Stimulated activated CD8-positive, alpha-beta memory T cell treated with anti-CD3 and anti-CD28 coated beads, Interleukin-15, amount 100 ng/mL, for 48 hours (primary cell): ENCODE results near the gene CDRT4.
"Not testable (repeated sequence)": the region's sequence is repeated elsewhere in the genome, so short reads cannot be mapped to it uniquely, and the experiment has no call there.

Experiments
- DNase-seq, 2 donors: peaks; one replicate each; pipeline ENCODE4 v3.0.0-alpha.2; 2020; ENCODE audit warnings: low read depth in 2 of 2

CDRT4 gene

DNA sequence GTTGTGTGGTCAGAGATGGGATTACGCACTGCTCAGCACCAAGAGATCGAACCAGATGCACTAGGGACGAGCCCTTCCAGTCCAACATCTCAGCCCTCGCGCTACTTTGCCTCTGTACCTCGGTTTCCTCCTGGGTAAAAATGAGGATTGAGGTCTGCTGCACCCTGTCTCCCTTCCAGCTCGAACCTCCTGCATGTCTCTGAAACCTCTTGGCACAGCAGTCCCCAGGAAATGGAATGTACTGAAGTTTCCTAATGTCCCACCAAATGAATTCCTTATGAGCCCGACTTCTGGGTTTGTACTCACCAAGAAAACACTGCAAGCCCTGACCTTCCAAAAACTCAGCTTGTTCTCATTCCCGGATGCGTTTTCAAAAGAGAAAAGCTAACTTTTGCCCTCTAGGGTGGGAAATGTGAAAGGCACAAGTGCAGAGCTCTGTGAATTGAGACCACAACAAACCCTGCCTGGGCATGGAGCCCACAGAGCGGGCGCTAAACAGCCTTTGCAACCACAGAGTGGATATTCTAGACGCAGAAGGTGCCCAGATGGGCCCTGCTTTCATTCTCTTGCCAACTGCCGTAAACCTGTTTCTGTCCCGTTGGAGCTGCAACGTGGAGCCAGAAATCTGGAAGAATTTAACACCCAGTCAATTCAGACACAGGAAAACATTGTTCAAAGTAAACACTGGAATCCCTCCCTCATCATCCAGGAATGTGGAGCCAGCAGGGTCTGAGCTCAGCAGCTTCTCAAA lies 10.3 kb downstream of the CDRT4 start:
- no peak for DNase-seq

DNA sequence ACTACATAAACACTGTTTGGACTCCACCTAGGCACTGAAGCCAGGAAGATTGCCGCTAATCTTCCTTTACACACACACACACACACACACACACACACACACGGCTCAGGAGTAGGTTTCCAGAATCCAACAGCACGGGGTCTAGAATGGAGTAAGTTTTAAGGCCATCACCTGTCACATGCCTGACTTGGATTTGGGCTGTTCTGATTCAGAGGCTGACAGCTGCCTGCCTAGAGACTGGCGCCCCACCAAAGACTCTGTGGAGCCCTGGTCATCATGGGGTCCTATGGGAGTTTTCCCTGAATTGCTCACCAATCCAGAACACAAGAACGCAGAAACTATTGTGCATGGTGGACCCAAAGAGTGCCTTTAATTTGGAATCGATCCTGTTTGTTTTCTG lies 10.9 kb downstream of the CDRT4 start:
- DNase-seq, result no peak

DNA sequence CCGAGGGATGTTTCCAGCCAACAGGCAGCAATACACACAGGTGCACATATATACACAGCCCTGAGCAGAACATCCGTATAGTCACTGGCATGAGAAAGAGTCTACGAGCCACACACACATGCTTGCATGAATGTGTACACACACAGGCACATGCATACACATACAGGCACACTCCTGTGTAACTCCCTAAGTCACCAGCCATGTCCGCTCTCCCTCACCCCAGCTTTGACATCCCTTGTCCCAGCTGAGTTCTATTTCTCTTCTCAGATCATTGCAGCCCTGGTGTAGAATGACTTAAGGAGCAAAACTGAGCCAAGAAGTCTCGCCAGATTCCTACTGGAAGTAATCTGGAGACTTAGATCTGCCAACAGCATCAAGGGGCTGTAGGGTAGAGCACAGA lies 13.1 kb downstream of the CDRT4 start:
- no peak for DNase-seq

DNA sequence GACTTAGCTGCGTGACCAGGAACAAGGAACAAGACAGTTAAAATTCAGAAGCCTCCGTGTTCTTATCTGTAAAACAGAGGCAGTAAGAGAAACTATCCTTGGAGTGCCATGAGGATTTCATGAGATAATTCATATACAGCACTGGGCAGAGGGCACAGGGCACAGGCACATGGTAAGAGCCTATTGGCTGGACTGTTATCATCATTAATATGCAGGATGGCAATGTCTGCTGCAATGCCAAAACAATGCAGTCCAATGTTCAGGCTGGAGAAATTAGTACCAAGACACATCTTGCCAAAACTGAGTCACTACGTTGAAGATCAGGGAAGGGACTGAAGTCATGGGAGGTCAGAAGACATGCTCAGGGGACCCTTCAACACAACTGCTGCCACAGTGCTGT lies 13.6 kb downstream of the CDRT4 start:
- no peak for DNase-seq

DNA sequence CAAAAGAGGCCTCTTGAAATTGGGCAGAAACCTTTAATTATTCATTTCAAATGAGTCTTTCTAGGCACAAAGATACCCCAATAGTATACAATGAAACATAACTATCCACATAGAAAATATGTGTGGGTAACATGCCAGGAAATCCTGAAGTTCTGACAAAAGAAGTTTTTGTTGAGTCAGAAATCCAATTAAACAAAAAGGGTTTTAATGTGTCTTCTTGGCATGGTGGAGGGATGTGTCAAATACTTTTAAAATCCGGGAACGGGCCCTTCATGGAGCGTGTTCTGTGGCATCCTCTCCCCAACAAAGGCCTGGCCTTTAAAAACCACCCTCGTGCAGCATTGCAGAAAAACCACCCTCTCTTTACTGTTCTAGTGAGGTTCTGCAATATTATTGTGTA lies 14.2 kb downstream of the CDRT4 start:
- no peak for DNase-seq

DNA sequence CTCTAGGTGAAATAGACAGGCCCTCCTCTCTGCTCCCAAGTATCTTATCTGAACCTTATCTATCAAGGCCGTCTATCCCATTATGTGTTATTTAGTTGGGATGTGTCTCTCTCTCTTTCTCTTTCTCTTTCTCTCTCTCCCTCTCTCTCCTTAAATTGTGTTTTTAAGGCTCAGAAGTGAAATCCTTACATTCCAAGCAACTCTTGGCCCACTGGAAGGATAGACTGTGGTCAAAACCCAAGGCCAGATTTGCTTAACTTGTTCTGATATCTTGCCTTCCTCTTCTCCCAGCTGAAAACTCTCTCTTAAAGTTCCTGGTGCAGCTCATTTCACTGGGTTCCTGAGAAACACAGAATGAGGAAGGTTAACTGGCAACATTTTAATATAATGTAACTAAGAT lies 14.7 kb downstream of the CDRT4 start:
- DNase-seq, result no peak

DNA sequence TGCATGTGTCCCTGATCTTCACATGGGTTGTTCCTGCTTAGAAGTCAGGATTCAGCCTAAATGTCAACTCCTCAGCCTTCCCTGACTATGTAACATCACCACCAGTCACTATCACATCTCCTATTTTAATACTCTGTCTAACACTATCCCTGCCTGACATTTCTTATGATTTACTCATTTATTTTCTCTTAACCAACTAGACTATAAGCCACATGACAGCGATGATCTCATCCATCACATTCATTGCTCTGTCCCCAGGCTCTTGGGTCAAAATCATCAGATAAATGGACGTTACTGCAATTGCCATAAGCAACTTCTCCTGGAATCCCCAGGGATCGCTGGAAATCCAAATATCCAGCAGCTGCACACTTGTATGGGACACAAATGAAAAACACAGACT lies 15.7 kb downstream of the CDRT4 start:
- DNase-seq, result no peak

DNA sequence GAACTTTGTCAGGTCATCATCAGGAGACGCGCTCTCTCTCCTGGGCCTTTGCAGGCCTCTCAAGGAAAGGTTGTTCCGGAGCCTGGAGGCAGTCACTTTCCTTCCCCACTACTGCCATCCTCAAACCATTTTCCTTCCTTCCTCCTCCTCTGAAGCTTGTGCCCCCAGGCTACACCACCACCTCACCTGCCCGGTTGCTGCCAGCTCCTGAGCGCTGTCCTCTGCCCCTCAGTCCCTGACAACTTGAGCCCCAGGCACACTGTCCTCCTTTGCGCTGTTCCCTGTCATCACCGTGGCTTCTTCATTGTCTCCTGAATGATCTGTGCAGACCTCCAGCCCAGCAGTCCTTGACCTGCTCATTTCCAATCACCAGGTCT lies 18.9 kb downstream of the CDRT4 start:
- no peak for DNase-seq

DNA sequence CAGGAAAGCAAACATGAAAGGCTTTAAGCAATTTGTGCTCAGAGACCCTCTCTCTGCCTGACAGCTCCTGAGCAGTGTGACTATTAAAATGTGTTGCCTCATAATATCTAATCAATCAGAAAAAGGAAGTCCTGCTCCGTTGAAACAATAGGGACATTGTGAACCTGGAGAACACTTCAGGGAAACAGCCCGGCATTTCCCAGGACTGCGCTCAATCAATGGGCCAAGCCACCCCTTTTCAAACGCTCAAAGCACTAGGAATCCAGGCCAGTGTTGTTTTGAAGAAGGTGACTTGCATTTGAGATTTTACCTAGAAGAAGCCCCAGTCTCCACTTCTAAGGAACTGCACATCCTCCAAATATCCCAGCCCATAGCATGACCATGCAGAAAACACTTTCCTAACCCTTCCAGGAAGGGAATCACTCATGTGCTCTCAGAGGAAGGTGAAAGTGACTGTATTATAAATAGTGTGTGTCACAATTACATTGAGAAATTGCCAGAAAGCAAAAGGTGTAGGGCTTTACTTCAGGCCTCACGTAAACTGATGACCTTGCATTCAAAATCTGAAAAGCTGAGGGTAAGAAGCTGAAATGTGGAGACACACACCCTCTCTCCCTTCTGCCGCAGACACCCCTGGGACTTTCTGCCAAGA lies 19.4 kb downstream of the CDRT4 start:
- DNase-seq, result no peak

DNA sequence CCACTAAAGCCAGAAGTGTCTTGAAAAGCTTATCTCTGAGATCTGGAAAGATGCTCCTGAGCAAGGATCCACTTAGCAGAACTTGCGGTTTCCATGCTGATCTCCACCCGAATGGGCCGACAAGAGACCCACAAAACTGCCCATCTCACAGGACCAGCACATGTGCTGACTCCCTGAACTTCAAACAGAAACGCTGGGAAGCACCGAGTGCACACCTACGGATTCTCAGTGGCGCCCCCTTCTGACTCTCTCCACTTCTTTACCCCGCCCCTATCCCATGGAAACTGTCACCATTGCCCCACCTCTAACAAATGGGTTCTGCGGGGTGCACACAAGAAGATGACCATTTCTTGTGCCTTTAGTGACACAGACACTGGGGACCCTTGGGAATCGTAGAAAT lies 21.4 kb downstream of the CDRT4 start:
- no peak for DNase-seq

DNA sequence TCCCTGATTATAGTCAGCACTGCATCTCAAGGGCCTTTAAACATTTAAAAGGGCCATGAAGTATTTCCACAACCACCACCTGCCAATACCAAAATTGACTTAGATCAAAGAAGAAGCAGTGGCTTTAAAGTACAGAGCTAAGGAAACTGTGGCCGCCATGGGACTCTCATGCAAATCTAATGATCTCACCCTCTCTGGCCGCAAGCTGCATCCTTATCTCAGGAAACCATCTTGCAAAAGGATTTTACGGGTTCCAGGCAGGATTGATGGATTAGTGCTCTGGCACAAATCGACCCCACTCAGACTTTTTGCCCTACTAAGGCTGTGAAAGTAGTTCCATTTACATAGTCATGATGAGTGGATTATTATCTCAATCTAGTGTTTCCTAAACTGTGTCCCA lies 22.6 kb downstream of the CDRT4 start:
- no peak for DNase-seq

DNA sequence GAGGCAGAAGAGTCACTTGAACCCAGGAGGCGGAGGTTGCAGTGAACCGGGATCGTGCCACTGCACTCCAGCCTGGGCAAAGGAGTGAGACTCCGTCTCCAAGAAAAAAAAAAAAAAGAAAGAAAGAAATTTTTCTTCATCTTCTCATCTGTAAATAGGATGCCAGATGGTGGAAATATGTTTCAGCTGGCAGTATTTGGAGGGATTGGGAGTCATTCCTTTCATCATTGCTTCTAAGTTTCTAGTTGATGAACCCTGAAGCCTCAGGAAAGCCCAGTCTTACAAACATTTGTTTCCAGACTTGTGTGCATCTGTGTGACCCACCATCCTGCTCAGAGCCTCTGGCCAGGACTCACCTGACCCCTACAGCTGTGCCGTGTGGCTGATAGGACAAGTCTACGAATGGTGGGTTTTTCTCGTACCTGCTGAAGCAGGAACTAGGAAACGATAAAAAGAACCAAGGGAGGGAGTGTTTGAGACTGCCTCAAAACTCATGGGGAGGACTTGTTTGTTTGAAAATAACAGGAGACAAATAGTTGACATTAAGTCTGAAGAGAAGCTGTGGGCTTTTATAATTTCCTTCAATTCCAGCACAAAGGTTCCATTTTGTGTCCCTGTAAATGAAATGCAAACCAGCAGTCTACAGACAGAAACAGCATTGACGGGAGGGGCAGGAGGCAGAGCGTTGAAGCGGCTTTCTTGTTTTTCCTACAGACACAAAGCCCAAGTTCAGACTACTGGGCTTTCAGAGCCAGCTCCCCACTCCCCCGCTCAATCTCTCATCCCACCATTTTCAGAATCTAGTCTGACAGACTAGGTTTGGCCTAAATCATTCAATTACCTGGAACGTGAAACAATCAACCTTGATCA lies 24.9 kb downstream of the CDRT4 start:
- no peak for DNase-seq

DNA sequence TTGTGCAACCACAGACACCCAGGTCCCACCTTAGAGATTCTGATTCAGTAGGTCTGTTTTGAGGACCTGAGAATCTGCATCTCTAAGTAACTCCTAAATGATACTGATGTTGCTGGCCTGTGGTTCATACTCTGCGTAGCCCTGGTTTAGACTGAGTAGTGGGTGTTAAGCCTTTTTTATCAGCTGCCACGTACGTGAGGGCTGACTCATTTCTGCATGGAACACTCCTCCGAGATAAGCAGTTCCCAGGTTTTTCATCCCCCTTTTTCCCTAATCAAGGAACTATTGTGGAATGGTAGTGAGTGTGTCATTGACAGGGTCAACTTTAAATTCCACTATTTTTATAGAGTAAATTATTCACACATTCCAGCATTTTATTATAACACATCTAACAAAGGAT lies 26.1 kb downstream of the CDRT4 start:
- no peak for DNase-seq

DNA sequence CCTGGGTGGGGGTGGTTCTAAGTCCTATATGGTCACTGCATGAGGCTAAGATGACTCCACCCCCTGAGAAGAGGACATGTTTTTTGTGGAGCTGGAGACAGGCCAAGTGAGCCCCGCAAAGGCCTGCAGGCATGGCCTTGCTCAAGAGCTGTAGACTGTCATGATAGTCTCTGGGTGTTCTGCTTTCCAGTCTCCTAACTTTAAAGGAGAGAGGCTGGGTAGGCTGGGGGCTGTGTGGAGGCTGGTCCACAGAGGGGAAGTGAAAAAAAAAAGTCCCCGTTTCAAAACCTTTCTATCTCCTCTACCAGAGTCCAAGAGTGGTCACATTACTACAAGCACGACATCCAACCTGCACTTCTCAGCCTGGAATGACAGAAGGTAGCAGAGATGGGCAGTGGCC lies 27.1 kb downstream of the CDRT4 start:
- DNase-seq, result no peak

DNA sequence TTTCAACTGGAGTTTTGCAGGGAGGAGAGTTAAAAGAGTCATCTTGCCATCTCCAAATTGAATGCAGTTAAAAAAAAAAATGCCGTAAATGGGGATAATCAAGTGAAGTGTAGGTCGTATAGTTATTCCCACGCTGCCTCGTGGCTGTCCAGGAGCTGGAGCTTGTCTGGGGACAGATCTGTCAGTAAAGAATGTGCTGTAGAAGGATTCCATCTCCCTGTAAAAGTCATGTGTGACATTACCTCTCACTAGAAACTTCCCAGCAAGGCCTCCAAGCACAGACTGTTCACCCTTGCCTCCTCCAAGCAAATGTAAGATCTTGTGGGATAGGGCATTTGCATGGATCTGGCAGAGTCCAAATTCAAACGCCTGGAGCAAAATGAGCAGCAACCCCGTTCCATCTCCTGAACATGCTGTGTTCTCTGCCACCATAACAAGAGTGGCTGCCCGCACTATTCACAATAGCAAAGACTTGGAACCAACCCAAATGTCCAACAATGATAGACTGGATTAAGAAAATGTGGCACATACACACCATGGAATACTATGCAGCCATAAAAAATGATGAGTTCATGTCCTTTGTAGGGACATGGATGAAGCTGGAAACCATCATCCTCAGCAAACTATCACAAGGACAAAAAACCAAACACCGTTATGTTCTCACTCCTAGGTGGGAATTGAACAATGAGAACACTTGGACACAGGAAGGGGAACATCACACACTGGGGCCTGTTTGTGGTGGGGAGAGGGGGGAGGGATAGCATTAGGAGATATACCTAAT lies 28.0 kb downstream of the CDRT4 start:
- DNase-seq, result not testable (repeated sequence)

DNA sequence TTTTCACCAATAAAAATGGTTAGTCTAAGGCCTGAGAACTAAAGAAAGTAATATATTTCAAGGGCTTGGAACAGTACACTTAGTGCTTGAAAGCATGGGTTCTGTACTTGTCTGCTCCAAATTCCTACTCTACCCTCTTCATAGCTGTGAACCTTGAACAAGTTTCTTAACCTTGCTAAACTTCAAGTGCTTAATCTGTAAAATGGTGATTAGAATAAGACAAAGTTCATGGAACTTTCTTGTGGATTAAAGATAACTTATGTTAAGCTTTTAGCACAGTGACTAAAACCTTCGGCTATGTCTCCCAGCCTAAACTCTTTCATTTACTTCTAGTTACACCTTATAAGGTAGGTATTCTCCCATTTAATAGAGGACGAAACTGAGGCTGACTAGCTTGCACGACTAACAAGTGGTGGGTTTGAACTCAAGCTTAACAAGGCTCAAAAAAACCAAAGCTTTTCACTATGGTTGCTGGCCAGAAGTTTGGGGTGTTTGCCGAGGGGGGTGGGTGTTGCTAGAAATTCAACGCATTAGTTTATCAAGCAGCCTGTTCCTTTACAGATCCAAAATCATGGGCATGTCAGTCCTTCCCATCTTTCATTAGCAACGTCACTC lies 28.8 kb downstream of the CDRT4 start:
- DNase-seq, result no peak

DNA sequence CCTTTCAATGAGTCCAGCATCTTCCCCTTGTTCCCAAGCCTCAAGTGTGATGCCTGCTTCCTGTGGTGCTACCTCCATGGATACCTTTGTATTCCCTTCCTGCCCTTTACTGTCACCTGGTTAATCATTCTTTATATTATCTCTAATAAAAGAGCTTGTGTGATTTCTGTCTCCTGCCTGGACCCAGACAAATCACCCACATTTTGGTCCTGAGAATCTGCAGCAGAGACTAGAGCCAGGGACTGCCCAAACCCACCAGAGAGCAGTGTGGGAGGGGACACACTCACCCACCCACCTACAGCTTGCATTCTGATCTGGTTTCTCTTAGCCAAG lies 30.2 kb downstream of the CDRT4 start:
- no peak for DNase-seq

DNA sequence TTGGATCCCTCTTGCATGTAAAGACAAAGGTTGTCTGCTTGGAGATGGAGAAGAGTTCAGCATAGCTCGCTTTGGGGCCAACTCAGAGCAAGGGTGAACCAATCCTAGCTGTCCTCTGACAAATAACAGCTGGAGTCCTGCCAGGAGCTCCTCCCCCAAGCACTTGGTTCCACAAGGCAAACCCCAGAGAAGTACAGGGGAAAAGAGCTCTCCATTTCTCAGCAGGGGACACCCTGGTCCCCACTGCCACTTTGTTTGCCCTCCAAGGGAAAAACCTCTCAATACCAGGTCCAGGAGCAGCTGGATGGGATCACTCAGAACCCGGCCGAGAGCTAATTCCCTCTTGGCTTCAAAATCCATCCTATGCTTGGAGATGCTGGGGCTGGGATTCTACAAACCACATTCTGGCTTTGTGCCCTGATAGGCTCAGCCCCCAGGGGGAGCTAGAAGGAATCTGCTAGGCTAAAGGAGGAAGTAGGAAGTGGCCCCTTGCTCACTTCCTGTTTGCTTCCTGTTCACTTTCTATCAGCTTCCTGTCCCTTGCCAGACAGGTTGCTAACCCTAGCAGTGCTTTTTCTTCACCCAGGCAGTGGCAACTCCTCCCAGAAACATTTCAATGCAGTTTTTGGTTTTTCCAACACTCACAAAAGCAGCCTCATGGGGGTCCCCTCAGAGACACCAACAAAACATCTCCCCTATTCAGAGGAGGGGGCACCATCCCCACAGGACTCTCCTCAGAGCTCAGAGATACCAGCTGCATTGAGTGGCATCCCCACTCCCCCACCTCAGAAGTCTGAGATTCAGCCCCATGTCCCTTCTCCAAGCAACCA lies 30.7 kb downstream of the CDRT4 start:
- peak in 1 of 2 donors; percentile 2 for DNase-seq

DNA sequence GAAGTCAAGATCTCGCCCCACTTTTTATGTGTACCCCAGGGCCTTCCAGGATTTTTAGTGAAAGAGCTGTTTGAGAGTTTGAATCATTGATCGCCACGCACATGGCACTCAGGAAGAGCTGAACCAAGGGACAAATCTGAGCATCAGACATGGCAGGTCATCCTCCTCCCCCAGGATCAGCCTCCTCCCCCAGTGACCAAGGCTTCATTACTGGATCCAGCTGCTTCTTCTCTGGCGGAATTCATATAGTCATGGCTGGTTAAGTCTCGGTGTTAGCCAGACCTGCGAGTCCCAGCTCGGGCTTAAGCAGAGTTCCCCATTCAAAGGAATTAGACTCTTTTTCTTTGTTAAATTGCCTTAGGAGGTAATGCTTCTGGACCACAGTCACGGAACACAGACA lies 32.5 kb downstream of the CDRT4 start:
- no peak for DNase-seq

DNA sequence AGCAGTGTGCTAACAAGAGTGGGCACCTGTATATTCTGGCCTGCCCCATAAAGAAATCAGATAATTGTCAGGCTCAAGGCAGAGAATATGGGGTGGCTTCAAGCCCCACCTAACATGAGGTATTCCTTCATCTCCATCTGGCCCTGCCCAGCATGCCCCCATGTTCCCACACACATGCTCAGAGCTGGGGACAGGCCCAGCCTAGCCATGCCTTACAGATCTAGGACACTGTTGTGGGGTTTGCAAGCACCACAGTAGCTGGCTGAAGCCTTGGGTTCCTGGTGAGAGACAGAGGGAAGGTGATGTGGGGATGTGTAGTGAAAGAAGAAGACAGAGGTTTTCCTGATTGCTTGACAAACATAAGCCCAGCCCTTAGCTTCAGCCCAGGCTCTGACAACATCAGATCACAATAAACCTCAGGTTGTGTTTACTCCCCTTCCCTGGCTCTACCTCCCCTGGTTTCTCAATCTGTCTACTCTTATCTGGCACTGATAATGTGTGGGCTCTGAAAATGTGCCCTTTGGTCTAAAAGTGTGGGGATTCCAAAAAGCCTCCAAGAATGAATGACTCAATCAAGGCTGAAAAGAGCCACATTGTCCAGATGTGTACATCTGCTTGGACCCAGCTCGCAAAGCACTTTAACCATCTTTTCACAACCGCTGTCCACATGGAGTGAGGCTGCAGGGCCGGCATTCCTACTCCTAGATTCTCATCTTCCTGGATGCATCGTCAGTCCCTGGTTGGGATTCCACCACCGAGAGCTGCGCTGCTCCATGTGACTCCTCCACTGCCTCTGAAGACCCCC lies 34.4 kb downstream of the CDRT4 start:
- no peak for DNase-seq
